Psoas muscle (tissue), 8 donors: ENCODE results near the gene KIF20A. TPM values are rescaled to one million over a fixed set of nuclear protein-coding genes. Genes with fewer than 3 reads are reported as not detected.
"Not testable (repeated sequence)": the region's sequence is repeated elsewhere in the genome, so short reads cannot be mapped to it uniquely, and the experiment has no call there.

Experiments
- ATAC-seq, 4 donors: fragments of 200-7000 bp; cut with Tn5 transposase; one replicate each; pipeline ENCODE4 v1.9.1; 2020; ENCODE audit warnings: moderate library complexity in 3 of 4, mild to moderate bottlenecking in 2 of 4
- DNase-seq, 2 donors: peaks; one replicate each; pipeline ENCODE4 v3.0.0-alpha.2; 2020
- H3K27ac ChIP-seq: fragments of 200-600 bp; one replicate; pipeline ENCODE4 v1.8.0; 2022
- H3K27me3 ChIP-seq, 3 donors: fragments of 200-600 bp in 1 of 3; one replicate each; pipeline versions ENCODE4 v1.6.1 to v1.8.0; 2013 to 2022; ENCODE audit warnings: low read length in 2 of 3, mild to moderate bottlenecking in 2 of 3, moderate library complexity in 1 of 3; ENCODE audit not compliant: insufficient read depth in 3 of 3
- H3K36me3 ChIP-seq, 2 donors: fragments of 200-600 bp in 1 of 2; one replicate each; pipeline versions ENCODE4 v1.6.1 to v1.8.0; 2013 to 2022; ENCODE audit warnings: low read depth in 1 of 2, mild to moderate bottlenecking in 1 of 2, moderate library complexity in 1 of 2; ENCODE audit not compliant: insufficient read depth in 1 of 2
- H3K4me1 ChIP-seq: fragments of 200-600 bp; one replicate; pipeline ENCODE4 v1.8.0; 2022
- H3K4me3 ChIP-seq: fragments of 200-600 bp; one replicate; pipeline ENCODE4 v1.8.0; 2022; ENCODE audit warnings: mild to moderate bottlenecking
- H3K9me3 ChIP-seq: fragments of 200-600 bp; one replicate; pipeline ENCODE4 v1.8.0; 2022
- CTCF ChIP-seq: fragments of 200-600 bp; IDR thresholded peaks from one replicate; pipeline ENCODE4 v1.8.0; 2022; ENCODE audit warnings: antibody characterized with exemption
- WGBS, 3 donors: extraction: QIAGEN DNeasy Blood & Tissue Kit; methylation state at CpG; one replicate each; pipeline versions ENCODE4 v1.1.6 to v1.1.7; 2013; 5-methylcytosine and 5-hydroxymethylcytosine counted together
- intact Hi-C, 2 donors: fragments of 100-400 bp; cut with DNase I; formaldehyde crosslinking; loops; one replicate each; pipeline versions ENCODE4 v1.11.0 to v1.14.2; 2022
- polyA plus RNA-seq, 3 donors: library from polyadenylated mRNA; stranded (reverse); fragments of 200-250 nt; gene quantifications; one replicate each; pipeline ENCODE4 v1.2.3, GENCODE V29; 2013
- total RNA-seq, 4 donors: library from RNA; stranded (reverse); fragmentation: NEBNext Ultra II Directional in 2 of 4; extraction: Animal tissue kit (Norgen Biotek cat#: 25700) in 2 of 4; gene quantifications; one replicate each; pipeline versions ENCODE4 v1.2.1 to v1.2.4, GENCODE V29; 2021 to 2023
- donor health status: healthy with polysubstance abuse.
- donor health status: DM: no; HTN: no; CAD: no; lungs with moderate emphysema.
- donor health status: Bipolar disorder and iron deficiency.
- donor health status: healthy.
- donor health status: DM: yes; HTN: yes; CAD: no.
- donor health status: DM: no; HTN: no; CAD: no.
- donor health status: DM: no; HTN: no; CAD: no.
- donor health status: DM: yes; HTN: yes; CAD: no.

The KIF20A gene
- total and polyA plus RNA-seq, 7 donors, result 0.01 to 0.17 (median 0.12) TPM; not detected in 2

- Histone ChIP-seq H3K27ac (no peak overlapping the region), H3K9me3 (no peaks in the 10 kb centered on the region), H3K4me1 (no peaks in the 10 kb centered on the region), H3K36me3 (no peaks in the 10 kb centered on the region), H3K27me3 (no peaks in the 10 kb centered on the region), H3K4me3 (no peak overlapping the region)
- 55 to 62% (median 56%) methylated on average over 3 of the region's 3 CpGs for WGBS, 3 donors
- TF ChIP-seq CTCF, result no peak
- no peak for DNase-seq
- intact Hi-C loops, result no loop called here
- no peak for ATAC-seq
These were observed 29.4 kb upstream of the KIF20A start for GRCh38 chr5:138149530-138149929.

- H3K4me1 ChIP-seq, intact Hi-C loops, H3K4me3 ChIP-seq, H3K27me3 ChIP-seq, ATAC-seq, H3K27ac ChIP-seq, DNase-seq, H3K9me3 ChIP-seq: not testable (repeated sequence)
- WGBS, 3 donors, result 96 to 98% (median 97%) methylated on average over 9 of the region's 9 CpGs
- H3K36me3 ChIP-seq, result peaks cover 14 to 51% of the 10 kb centered on the region in 2 donors
These were observed 22.9 kb upstream of the KIF20A start for GRCh38 chr5:138155977-138156376.

GRCh38 chr5:138157626-138158025 is 21.3 kb upstream of the KIF20A start:
- WGBS, 3 donors, result 88 to 90% (median 90%) methylated on average over 1 of the region's 1 CpG
- DNase-seq (no peak), ATAC-seq (no peak)

GRCh38 chr5:138159666-138160065 is 19.2 kb upstream of the KIF20A start:
- WGBS, 3 donors, result 90 to 92% (median 91%) methylated on average over 5 of the region's 5 CpGs
- no peak for TF ChIP-seq CTCF
- Histone ChIP-seq H3K4me1 (no peaks in the 10 kb centered on the region), H3K27ac (no peak overlapping the region), H3K36me3 (peaks cover 33 to 88% of the 10 kb centered on the region in 2 donors), H3K27me3 (no peaks in the 10 kb centered on the region), H3K9me3 (no peaks in the 10 kb centered on the region), H3K4me3 (no peak overlapping the region)
- ATAC-seq (no peak), DNase-seq (no peak)
- intact Hi-C loops, result no loop called here

More at GRCh38 chr5:138157626-138158025, 21.3 kb upstream of the KIF20A start:
- Histone ChIP-seq H3K27ac (no peak overlapping the region), H3K4me3 (no peak overlapping the region), H3K27me3 (no peaks in the 10 kb centered on the region), H3K9me3 (no peaks in the 10 kb centered on the region), H3K4me1 (no peaks in the 10 kb centered on the region), H3K36me3 (peaks cover 20 to 68% of the 10 kb centered on the region in 2 donors)
- intact Hi-C loops, result no loop called here
- no peak for TF ChIP-seq CTCF

- no peaks in the 10 kb centered on the region for H3K9me3 ChIP-seq
- no peak for TF ChIP-seq CTCF
- DNase-seq (no peak), ATAC-seq (no peak)
- intact Hi-C loops, result no loop called here
- no peak overlapping the region for H3K4me3 ChIP-seq
- no peak overlapping the region for H3K27ac ChIP-seq
- H3K4me1 ChIP-seq, result no peaks in the 10 kb centered on the region
- peaks cover 38 to 98% of the 10 kb centered on the region in 2 donors for H3K36me3 ChIP-seq
- no peaks in the 10 kb centered on the region for H3K27me3 ChIP-seq
- 89 to 93% (median 90%) methylated on average over 4 of the region's 4 CpGs for WGBS, 3 donors
These were observed 18.2 kb upstream of the KIF20A start for GRCh38 chr5:138160706-138161105.
